HAP-1 (cell line): ENCODE measurements around the gene FOXP1.

Experiments used
- DNase-seq, 2 experiments: peaks; one replicate each; pipeline ENCODE4 v3.0.0-alpha.2; 2016 to 2020; ENCODE audit warnings: low spot score in 2 of 2
- H3K27me3 ChIP-seq: fragments of 250-450 bp; sonication (Bioruptor Pico); 2 replicates; pipeline ENCODE4 v1.5.1; 2020; ENCODE audit warnings: low read depth, mild to moderate bottlenecking, moderate library complexity
- H3K36me3 ChIP-seq: fragments of 250-450 bp; sonication (Bioruptor Pico); replicated peaks from 2 replicates; pipeline ENCODE4 v1.5.1; 2020; ENCODE audit warnings: mild to moderate bottlenecking
- H3K4me1 ChIP-seq: fragments of 250-450 bp; sonication (Bioruptor Pico); 2 replicates; pipeline ENCODE4 v1.5.1; 2020; ENCODE audit warnings: mild to moderate bottlenecking
- H3K4me3 ChIP-seq: fragments of 250-450 bp; sonication (Bioruptor Pico); 2 replicates; pipeline ENCODE4 v1.5.1; 2020; ENCODE audit warnings: mild to moderate bottlenecking, moderate library complexity
- H3K9me3 ChIP-seq: fragments of 250-450 bp; sonication (Bioruptor Pico); 2 replicates; pipeline ENCODE4 v1.5.1; 2020; ENCODE audit warnings: mild to moderate bottlenecking, moderate library complexity
- in situ Hi-C: fragments of 300-500 bp; cut with MboI; formaldehyde crosslinking; loops from 3 replicates; pipeline ENCODE4 v1.14.3; 2020; ENCODE audit warnings: low sequenced_read_pairs, inconsistent platforms, mixed read lengths

The FOXP1 gene

DNA sequence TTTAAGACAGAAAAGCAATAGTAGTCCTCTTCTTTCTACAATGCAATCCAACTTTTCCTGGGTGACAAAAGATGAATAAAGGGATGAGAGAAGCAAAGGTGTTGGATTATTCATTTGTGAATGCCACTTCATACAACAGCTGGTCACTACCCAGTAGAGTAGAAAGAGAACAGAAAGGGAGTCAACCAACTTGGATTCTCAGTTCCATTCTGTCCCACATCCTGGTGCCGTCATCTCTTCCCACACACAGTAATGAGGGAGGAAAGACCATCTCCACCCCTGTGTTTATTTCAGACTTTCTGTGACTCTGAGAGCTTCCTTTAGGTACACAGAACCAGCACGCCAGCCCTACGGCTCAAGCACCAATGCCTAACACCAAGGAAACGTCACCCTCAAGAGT is 71.0 kb downstream of the FOXP1 start:
- H3K27me3 ChIP-seq: no peaks in the 10 kb centered on the region
- H3K36me3 ChIP-seq: no peaks in the 10 kb centered on the region
- H3K4me1 ChIP-seq: peaks cover 17% of the 10 kb centered on the region
- no peak for DNase-seq
- in situ Hi-C loops: no loop called here
- H3K9me3 ChIP-seq: no peaks in the 10 kb centered on the region
- no peak overlapping the region for H3K4me3 ChIP-seq

DNA sequence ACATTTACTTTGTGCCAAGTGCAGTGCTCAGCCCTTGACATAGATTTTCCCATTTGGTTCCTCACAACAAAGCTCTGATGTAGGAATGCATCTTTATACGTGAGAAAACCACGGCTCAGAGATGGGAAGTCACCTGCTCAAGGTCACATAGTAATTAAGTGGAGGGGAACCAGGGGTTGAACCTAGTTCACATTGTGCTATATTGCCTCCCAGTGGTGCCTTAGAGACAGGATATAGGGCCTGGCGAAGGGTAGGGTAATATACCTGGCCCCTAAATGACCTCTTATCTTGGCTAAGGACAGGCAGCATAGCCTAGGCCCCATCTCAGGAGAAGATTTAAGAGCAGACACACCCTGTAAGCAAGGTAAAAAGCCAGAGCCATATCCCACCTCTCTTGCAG is 71.5 kb downstream of the FOXP1 start:
- Histone ChIP-seq H3K27me3 (no peaks in the 10 kb centered on the region), H3K9me3 (no peaks in the 10 kb centered on the region), H3K4me3 (no peak overlapping the region), H3K4me1 (peaks cover 12% of the 10 kb centered on the region), H3K36me3 (no peaks in the 10 kb centered on the region)
- no peak for DNase-seq
- in situ Hi-C loops: no loop called here

DNA sequence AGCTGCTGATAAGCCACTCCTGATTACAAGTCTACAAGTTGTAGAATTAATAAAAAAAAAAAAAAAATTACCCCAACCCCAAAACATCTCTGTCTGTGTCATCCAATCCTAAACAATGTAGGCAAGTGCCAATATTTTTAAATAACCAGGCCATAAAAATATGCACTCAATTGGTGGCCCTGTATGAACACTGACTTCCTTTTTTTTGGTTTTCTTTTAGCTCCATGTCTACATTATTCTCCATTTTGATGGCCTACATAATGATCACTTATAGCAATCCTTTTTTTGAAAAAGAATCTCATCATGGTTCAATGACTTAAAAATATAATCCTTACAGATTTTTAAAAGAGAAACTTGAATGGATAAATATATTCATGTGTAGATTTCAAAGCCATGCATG is 72.1 kb downstream of the FOXP1 start:
- no peaks in the 10 kb centered on the region for H3K36me3 ChIP-seq
- H3K9me3 ChIP-seq: no peaks in the 10 kb centered on the region
- DNase-seq: no peak
- peaks cover 13% of the 10 kb centered on the region for H3K4me1 ChIP-seq
- no peak overlapping the region for H3K4me3 ChIP-seq
- in situ Hi-C loops: no loop called here
- no peaks in the 10 kb centered on the region for H3K27me3 ChIP-seq

DNA sequence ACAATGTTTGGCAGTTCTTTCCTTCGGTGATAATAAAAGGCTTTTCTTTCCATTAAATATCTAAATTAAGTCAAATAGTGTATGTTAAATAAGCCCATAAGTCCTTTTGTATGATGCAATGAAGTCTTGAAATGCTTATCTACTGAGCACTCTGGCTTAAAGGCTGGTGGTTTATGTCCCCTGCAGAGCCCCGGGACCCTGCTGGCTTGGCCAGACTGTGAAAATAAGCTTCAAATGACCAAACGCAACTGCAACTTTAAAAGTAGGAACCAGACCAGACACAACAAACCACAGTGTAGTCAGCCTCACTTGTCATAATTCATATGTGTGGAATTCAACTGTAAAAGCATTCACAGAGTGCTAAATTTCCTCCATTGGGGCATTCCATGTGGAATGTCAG is 72.5 kb downstream of the FOXP1 start:
- peaks cover 17% of the 10 kb centered on the region for H3K4me1 ChIP-seq
- in situ Hi-C loops: no loop called here
- H3K27me3 ChIP-seq: no peaks in the 10 kb centered on the region
- no peaks in the 10 kb centered on the region for H3K9me3 ChIP-seq
- no peak overlapping the region for H3K4me3 ChIP-seq
- no peak for DNase-seq
- no peaks in the 10 kb centered on the region for H3K36me3 ChIP-seq

DNA sequence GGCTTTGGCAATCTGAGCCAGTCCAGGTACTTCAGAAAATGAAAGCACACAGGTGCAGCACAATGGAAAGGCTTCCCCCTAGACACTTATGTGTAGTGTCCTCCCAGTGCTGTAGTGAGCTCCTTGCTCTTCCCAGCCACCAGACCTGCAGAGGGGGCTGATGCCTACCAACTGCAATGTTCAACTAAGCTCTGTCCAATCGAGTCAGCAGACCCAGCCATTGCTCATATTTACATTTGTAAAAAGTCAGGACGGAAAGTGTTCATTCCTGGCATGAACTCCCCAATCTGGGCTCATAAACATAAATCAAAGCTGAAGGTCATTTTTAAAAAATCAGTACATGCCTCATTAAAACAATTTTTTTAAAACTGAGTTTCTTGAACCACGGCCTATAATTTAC is 73.0 kb downstream of the FOXP1 start:
- H3K9me3 ChIP-seq: no peaks in the 10 kb centered on the region
- H3K36me3 ChIP-seq: no peaks in the 10 kb centered on the region
- in situ Hi-C loops: no loop called here
- DNase-seq: no peak
- no peak overlapping the region for H3K4me3 ChIP-seq
- no peaks in the 10 kb centered on the region for H3K27me3 ChIP-seq
- peaks cover 21% of the 10 kb centered on the region for H3K4me1 ChIP-seq

DNA sequence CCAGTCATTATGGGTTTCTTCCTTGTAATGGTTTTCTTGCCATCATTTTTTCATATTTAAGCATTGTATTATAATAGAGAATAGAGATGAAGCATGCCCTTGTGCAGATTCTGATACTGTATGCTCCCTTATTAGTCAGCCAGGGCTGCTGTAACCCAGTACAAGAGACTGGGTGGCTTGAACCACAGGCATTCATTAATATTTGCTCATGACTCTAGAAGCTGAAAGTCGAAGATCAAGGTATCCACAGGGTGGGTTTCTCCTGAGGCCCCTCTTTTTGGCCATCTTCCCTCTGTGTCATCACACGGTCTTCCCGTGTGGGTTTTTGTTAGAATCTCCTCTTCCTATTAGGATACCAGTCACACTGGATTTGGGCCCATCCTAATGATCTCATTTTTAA is 74.5 kb downstream of the FOXP1 start:
- no peak for DNase-seq
- no peaks in the 10 kb centered on the region for H3K27me3 ChIP-seq
- no peaks in the 10 kb centered on the region for H3K36me3 ChIP-seq
- H3K9me3 ChIP-seq: no peaks in the 10 kb centered on the region
- in situ Hi-C loops: no loop called here
- peaks cover 22% of the 10 kb centered on the region for H3K4me1 ChIP-seq
- no peak overlapping the region for H3K4me3 ChIP-seq

DNA sequence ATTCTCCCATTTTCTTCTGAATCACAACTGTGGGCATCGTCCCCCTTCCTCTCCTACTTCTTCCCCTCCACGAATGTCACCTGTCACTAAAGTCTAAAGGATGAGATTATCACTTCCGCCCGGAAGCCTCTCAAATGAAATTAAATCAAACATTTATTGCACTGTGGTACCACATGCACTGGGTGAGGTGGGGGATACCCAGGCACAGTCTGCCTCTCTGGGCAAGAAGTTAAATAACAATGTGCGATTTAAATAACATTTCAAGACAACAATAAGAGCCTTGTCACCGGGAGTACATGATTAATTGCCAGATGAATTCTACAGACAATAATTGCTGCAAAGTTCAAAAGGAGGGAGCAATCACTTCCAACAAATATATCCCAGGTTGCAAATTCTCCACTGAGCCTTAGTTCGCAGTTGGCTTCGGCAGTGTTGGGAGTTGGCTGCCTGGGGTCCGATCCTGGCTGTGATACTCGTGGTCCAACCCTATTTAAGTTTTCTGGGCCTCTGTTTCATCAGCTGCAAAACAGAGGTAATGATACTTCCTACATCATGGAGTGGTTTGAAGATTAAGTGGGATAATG is 77.7 kb downstream of the FOXP1 start:
- peak; percentile 56 to 85 for DNase-seq
- in situ Hi-C loops: no loop called here
- Histone ChIP-seq H3K36me3 (no peaks in the 10 kb centered on the region), H3K4me3 (no peak overlapping the region), H3K9me3 (no peaks in the 10 kb centered on the region), H3K27me3 (no peaks in the 10 kb centered on the region), H3K4me1 (peaks cover 15% of the 10 kb centered on the region)

DNA sequence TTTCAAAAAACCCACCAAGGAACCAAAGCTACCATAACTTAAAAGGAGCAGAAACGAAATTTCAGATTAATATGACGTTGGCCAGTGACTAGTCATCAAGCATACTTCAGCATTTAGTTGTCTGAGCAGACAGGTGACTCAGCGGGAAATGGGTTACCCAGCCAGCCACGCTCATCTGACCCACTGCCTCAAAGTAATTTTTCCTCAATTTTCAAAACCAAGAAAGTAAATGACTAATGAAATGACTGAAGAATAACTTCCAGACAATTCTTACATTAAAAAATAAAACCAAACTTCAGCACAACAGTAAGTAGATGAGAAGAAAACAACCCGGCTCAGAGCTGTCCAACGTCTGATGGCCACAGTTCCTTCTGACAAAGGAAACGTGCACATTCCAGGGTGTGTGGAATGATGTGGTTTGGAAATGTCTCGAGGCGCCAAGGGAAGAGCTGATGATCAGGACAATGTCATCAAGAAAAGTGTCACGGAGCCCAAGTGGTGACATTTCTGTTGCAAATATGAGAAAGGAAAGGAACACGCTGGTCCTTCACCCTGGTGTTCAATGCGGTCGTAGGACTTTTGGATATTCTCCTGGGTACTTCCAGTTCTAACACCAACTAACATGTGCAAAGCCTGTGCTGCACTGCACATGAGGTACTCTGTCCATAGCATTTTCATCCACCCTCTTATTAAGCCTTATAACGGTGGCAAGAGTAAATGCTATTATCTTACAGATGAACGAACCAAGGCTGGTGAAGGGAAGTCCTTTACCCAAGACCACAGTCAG is 79.1 kb downstream of the FOXP1 start:
- Histone ChIP-seq H3K36me3 (no peaks in the 10 kb centered on the region), H3K4me3 (no peak overlapping the region), H3K4me1 (peaks cover 12% of the 10 kb centered on the region), H3K9me3 (no peaks in the 10 kb centered on the region), H3K27me3 (no peaks in the 10 kb centered on the region)
- in situ Hi-C loops: no loop called here
- no peak for DNase-seq

DNA sequence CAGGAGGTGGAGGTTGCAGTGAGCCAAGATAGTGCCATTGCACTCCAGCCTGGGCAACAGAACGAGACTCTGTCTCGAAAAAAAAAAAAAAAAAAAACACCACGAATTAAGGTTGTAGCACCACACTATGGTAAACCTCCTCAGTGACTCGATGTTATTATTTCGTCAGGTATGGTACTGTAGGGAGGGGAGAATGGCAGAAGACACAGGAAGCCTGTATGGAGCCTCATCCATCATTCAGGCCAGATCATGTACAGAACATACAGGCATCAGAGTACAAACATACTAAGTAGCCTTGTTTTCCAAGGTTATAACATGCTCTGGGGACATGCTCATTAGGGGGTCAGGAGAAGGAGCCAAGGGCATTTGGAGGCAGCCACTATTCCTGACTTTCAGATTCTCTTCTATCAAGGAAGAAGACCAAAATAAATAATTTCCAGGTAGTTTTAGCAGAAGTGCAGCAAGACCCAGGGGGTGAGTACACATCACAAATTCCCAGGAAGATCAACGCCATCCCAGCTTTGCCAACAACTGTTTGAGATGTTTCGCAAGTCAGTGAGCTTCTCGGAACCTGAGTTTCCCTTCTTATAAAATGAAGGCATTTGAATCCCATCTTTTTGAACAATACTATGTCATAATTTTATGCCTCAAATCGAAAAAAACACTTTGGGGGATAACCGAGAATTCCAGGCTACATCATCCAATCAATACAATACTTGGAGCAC is 79.8 kb downstream of the FOXP1 start:
- in situ Hi-C loops: no loop called here
- Histone ChIP-seq H3K4me1 (peaks cover 12% of the 10 kb centered on the region), H3K9me3 (no peaks in the 10 kb centered on the region), H3K27me3 (no peaks in the 10 kb centered on the region), H3K4me3 (no peak overlapping the region), H3K36me3 (no peaks in the 10 kb centered on the region)
- no peak for DNase-seq

DNA sequence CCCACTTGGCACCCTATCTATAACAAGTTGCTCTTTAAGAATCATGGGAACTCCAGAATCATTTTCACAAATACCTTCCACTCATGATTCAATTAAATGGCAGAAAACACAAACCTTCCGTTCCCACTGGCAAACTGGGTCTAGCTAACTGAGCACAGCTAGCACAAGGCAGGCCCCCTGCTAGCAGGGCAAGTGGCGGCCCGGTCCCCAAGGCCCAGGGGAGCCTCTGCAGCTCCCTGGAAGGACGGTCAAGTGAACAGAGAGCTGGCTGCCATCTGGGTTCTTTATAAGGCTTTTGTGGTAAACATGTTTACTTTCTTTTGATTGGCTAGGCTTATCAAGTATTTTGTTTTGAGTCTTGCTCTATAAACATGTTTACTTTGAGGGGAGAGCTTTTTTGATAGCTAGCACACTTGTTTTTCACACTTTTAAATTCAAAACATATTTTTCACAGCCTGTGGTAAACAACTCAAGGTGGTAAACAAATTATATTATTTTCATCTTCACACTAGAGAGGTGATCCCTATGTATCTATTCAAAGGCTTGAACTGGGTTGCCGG is 81.4 kb downstream of the FOXP1 start:
- Histone ChIP-seq H3K27me3 (no peaks in the 10 kb centered on the region), H3K4me3 (no peak overlapping the region), H3K36me3 (no peaks in the 10 kb centered on the region), H3K9me3 (no peaks in the 10 kb centered on the region), H3K4me1 (peaks cover 24% of the 10 kb centered on the region)
- in situ Hi-C loops: no loop called here
- no peak for DNase-seq

DNA sequence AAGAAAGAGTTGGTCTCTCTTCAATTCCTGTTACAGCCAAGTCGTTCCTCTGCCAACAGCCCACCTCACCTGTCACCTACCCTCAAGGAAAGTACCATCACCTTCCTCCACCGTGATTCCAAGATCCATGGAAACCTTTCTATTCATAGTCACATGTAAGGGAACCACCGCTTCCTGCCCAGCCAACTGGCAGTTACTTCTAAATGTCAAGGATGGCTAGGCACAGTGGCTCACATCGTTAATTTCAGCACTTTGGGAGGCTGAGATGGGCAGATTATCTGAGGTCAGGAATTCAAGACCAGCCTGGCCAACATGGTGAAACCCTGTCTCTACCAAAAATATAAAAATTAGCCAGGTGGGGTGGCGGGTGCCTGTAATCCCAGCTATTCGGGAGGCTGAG is 82.8 kb downstream of the FOXP1 start:
- DNase-seq: no peak
- Histone ChIP-seq H3K4me1 (peaks cover 16% of the 10 kb centered on the region), H3K9me3 (no peaks in the 10 kb centered on the region), H3K4me3 (no peak overlapping the region), H3K36me3 (no peaks in the 10 kb centered on the region), H3K27me3 (no peaks in the 10 kb centered on the region)
- in situ Hi-C loops: no loop called here

DNA sequence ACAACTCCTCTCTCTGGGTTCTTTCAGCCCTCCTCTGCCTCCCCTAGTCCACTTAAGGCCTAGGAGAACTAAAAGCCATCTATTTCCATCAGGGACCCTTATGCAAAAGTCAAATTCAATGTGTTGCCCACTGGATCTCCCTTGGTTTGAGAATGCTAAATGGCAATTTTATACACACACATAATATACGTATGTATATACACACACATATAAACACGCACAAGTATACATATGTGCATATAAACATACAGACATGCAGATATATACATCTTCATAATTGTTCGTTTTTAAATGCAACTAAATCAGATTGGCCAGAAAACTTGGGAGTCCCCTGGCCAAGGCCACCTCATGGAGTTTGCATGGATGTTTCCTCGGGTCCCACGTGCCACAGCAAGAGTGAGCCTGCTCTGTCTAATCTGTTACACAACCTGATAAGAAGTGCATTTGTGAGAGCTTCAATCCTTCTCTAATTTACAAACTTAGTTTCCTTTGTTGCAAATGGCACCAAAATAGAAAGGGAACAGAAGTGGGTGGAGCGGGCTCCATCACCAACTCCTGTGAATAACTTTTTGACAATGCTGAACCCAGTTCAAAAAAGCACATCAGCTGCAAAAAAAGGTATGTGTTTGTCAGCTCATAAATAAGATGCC is 84.2 kb downstream of the FOXP1 start:
- Histone ChIP-seq H3K27me3 (no peaks in the 10 kb centered on the region), H3K9me3 (no peaks in the 10 kb centered on the region), H3K36me3 (no peaks in the 10 kb centered on the region), H3K4me3 (no peak overlapping the region), H3K4me1 (peaks cover 13% of the 10 kb centered on the region)
- no peak for DNase-seq
- in situ Hi-C loops: no loop called here

DNA sequence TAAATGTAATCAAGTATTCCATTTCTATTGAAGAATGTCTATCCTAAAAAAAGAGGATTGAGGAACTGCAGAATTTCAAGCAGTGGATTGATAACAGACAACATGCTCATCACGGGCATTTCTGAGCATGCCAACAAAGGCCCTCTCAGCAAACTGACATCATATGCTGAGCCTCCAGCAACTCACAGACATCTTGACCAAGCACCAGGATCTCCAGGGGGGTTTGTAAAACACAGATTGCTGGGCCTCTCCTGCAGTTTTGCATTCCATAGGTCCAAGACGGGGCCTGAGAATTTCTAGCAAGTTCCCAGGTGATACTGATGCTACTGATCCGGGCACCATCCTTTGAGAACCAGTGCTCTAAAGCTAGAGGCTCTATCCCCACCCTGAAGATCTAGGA is 85.0 kb downstream of the FOXP1 start:
- H3K36me3 ChIP-seq: no peaks in the 10 kb centered on the region
- peaks cover 13% of the 10 kb centered on the region for H3K4me1 ChIP-seq
- H3K4me3 ChIP-seq: no peak overlapping the region
- in situ Hi-C loops: no loop called here
- H3K9me3 ChIP-seq: no peaks in the 10 kb centered on the region
- H3K27me3 ChIP-seq: no peaks in the 10 kb centered on the region
- no peak for DNase-seq
